Measurements from ENCODE around the gene HSPG2. TPM values are rescaled to one million over a fixed set of nuclear protein-coding genes. Genes with fewer than 3 reads are reported as not detected.

The HSPG2 gene
- total RNA-seq, 1 donor from 2014 or later = 656 TPM

- Mint-ChIP-seq H3K27ac (no peak overlapping the region), H3K27me3 (no peaks in the 10 kb centered on the region), H3K4me3 (ENCODE audit: low read depth) (no peak overlapping the region), H3K9me3 (ENCODE audit: low read depth) (no peaks in the 10 kb centered on the region), H3K4me1 (ENCODE audit: low read depth) (peaks cover 13% of the 10 kb centered on the region), H3K36me3 (ENCODE audit: insufficient read depth) (peaks cover 37% of the 10 kb centered on the region)
- no peak for DNase-seq (ENCODE audit: low spot score, unreplicated experiment)
- no peak for TF ChIP-seq CTCF (IDR thresholded peaks at IDR 0.05; ENCODE audit: unreplicated experiment)
These were observed 48.6 kb downstream of the HSPG2 start for GRCh38 chr1:21888500-21888899.

GRCh38 chr1:21887796-21888195 lies 49.3 kb downstream of the HSPG2 start:
- peak overlapping the region; percentile 76 for H3K27ac Mint-ChIP-seq
- peaks cover 37% of the 10 kb centered on the region for H3K36me3 Mint-ChIP-seq (ENCODE audit: insufficient read depth)
- TF ChIP-seq CTCF (IDR thresholded peaks at IDR 0.05; ENCODE audit: unreplicated experiment) = no peak
- H3K9me3 Mint-ChIP-seq (ENCODE audit: low read depth) = no peaks in the 10 kb centered on the region
- no peak overlapping the region for H3K4me3 Mint-ChIP-seq (ENCODE audit: low read depth)
- H3K27me3 Mint-ChIP-seq = no peaks in the 10 kb centered on the region
- H3K4me1 Mint-ChIP-seq (ENCODE audit: low read depth) = peaks cover 13% of the 10 kb centered on the region
- no peak for DNase-seq (ENCODE audit: low spot score, unreplicated experiment)

- Mint-ChIP-seq H3K9me3 (ENCODE audit: low read depth) (no peaks in the 10 kb centered on the region), H3K36me3 (ENCODE audit: insufficient read depth) (peaks cover 38% of the 10 kb centered on the region), H3K4me1 (ENCODE audit: low read depth) (peaks cover 13% of the 10 kb centered on the region), H3K27ac (no peak overlapping the region), H3K4me3 (ENCODE audit: low read depth) (no peak overlapping the region), H3K27me3 (no peaks in the 10 kb centered on the region)
- no peak for DNase-seq (ENCODE audit: low spot score, unreplicated experiment)
- no peak for TF ChIP-seq CTCF (IDR thresholded peaks at IDR 0.05; ENCODE audit: unreplicated experiment)
These were observed 49.8 kb downstream of the HSPG2 start for GRCh38 chr1:21887216-21887736.

- Mint-ChIP-seq H3K4me1 (ENCODE audit: low read depth) (peaks cover 13% of the 10 kb centered on the region), H3K27me3 (no peaks in the 10 kb centered on the region), H3K9me3 (ENCODE audit: low read depth) (no peaks in the 10 kb centered on the region), H3K36me3 (ENCODE audit: insufficient read depth) (peaks cover 36% of the 10 kb centered on the region), H3K4me3 (ENCODE audit: low read depth) (no peak overlapping the region), H3K27ac (peak overlapping the region; percentile 29)
- peak; percentile 31 for DNase-seq (ENCODE audit: low spot score, unreplicated experiment)
- TF ChIP-seq CTCF (IDR thresholded peaks at IDR 0.05; ENCODE audit: unreplicated experiment) = no peak
These were observed 50.5 kb downstream of the HSPG2 start for GRCh38 chr1:21886486-21887215.

GRCh38 chr1:21885236-21886037 lies 51.7 kb downstream of the HSPG2 start:
- Mint-ChIP-seq H3K4me3 (ENCODE audit: low read depth) (no peak overlapping the region), H3K4me1 (ENCODE audit: low read depth) (peaks cover 13% of the 10 kb centered on the region), H3K36me3 (ENCODE audit: insufficient read depth) (peaks cover 36% of the 10 kb centered on the region), H3K27ac (peak overlapping the region; percentile 83), H3K9me3 (ENCODE audit: low read depth) (no peaks in the 10 kb centered on the region), H3K27me3 (no peaks in the 10 kb centered on the region)
- no peak for DNase-seq (ENCODE audit: low spot score, unreplicated experiment)
- no peak for TF ChIP-seq CTCF (IDR thresholded peaks at IDR 0.05; ENCODE audit: unreplicated experiment)
